K562 (cell line): ENCODE results near the gene PYHIN1. TPM values are rescaled to one million over a fixed set of nuclear protein-coding genes. Genes with fewer than 3 reads are reported as not detected.

Experiments
- BCL6 ChIP-seq: fragments of 250-450 bp; sonication (Bioruptor Pico); IDR thresholded peaks from 2 replicates; pipeline ENCODE4 v1.4.0; 2020
- BDP1 ChIP-seq: IDR thresholded peaks from 3 replicates; pipeline ENCODE4 v1.6.1; 2011; ENCODE audit not compliant: insufficient read length, insufficient read depth
- ETS1 ChIP-seq: conservative IDR thresholded peaks from 2 replicates; pipeline ENCODE4 v1.6.1; 2011; ENCODE audit warnings: low read depth, mild to moderate bottlenecking, low read length; ENCODE audit not compliant: control insufficient read depth
- HNRNPLL ChIP-seq: fragments of 200-400 bp; formaldehyde crosslinking; IDR thresholded peaks from 2 replicates; pipeline ENCODE4 v1.6.1; 2017; ENCODE audit warnings: low read length, low read depth, mild to moderate bottlenecking; ENCODE audit not compliant: poor library complexity, severe bottlenecking
- KLF10 ChIP-seq: fragments of 250-450 bp; sonication (Bioruptor Pico); IDR thresholded peaks from 2 replicates; pipeline ENCODE4 v1.6.1; 2021; ENCODE audit warnings: matching md5 sums
- MAZ ChIP-seq, 2 experiments: fragments of 450-650 bp in 1 of 2; sonication (generic) in 1 of 2; formaldehyde crosslinking; IDR thresholded peaks in 1 of 2; conservative IDR thresholded peaks in 1 of 2; 2 replicates each; pipeline versions ENCODE4 v1.4.0 to v1.5.0; 2020; ENCODE audit warnings: mild to moderate bottlenecking in 1 of 2, missing genetic modification reagents in 1 of 2
- POLR2H ChIP-seq: IDR thresholded peaks from 2 replicates; pipeline ENCODE4 v1.6.1; 2016; ENCODE audit warnings: missing genetic modification characterization, low read depth, mild to moderate bottlenecking, control low read depth, missing compliant biosample characterization, moderate library complexity
- RBBP5 ChIP-seq: fragments of 200-600 bp; sonication (generic); IDR thresholded peaks from 2 replicates; pipeline ENCODE4 v1.6.1; 2012; ENCODE audit warnings: borderline replicate concordance, mild to moderate bottlenecking, low read length, control low read depth, inconsistent platforms; ENCODE audit not compliant: insufficient read depth, poor library complexity, severe bottlenecking
- SAFB2 ChIP-seq: fragments of 200-400 bp; formaldehyde crosslinking; IDR thresholded peaks from 2 replicates; pipeline ENCODE4 v1.6.1; 2018; ENCODE audit warnings: borderline replicate concordance, low read length, low read depth, moderate library complexity; ENCODE audit not compliant: severe bottlenecking
- TGIF2 ChIP-seq: sonication (generic); formaldehyde crosslinking; IDR thresholded peaks from 2 replicates; pipeline ENCODE4 v1.8.1; 2022; ENCODE audit warnings: mild to moderate bottlenecking, missing genetic modification reagents, moderate library complexity
- YY1 ChIP-seq, 3 experiments: IDR thresholded peaks; 2 replicates each; pipeline ENCODE4 v1.6.1; 2011; ENCODE audit warnings: low read length in 2 of 3, mild to moderate bottlenecking in 2 of 3, moderate library complexity in 2 of 3, borderline replicate concordance in 1 of 3, control low read depth in 1 of 3, low read depth in 1 of 3; ENCODE audit not compliant: insufficient read depth in 3 of 3, insufficient replicate concordance in 2 of 3, control insufficient read depth in 1 of 3, insufficient read length in 1 of 3; ENCODE audit errors: extremely low read depth in 1 of 3
- ZNF407 ChIP-seq: fragments of 450-650 bp; IDR thresholded peaks from 2 replicates; pipeline ENCODE4 v1.6.1; 2016; ENCODE audit warnings: low read depth
- ZNF444 ChIP-seq: fragments of 250-450 bp; sonication (Bioruptor Pico); IDR thresholded peaks from 2 replicates; pipeline ENCODE4 v1.4.0; 2020; ENCODE audit warnings: mild to moderate bottlenecking, moderate library complexity
- ZNF57 ChIP-seq: fragments of 450-650 bp; formaldehyde crosslinking; IDR thresholded peaks from 2 replicates; pipeline ENCODE4 v1.4.0; 2020; ENCODE audit warnings: mild to moderate bottlenecking, moderate library complexity
- ZNF780A ChIP-seq: fragments of 250-450 bp; sonication (Bioruptor Pico); IDR thresholded peaks from 2 replicates; pipeline ENCODE4 v1.5.0; 2021; ENCODE audit warnings: mild to moderate bottlenecking
- polyA plus RNA-seq, 8 experiments: library from polyadenylated mRNA; depleted of rRNA in 4 of 8; stranded (reverse) in 5 of 8; unstranded in 3 of 8; fragments of >200 nt; fragmentation: Nextera tagmentation in 2 of 8; fragmentation: Illumina TruSeq in 1 of 8; extraction: Ambion mirVana in 2 of 8; extraction: Trizol in 1 of 8; gene quantifications; 2 replicates each; pipeline versions ENCODE4 v1.2.1 to v1.2.3, GENCODE V29; 2011 to 2014; ENCODE audit warnings: inconsistent platforms in 1 of 8, missing spikeins in 1 of 8
- total RNA-seq, 7 experiments: library from RNA; depleted of rRNA in 6 of 7; stranded (reverse); fragments of >200 nt in 6 of 7; fragmentation: Illumina TruSeq in 2 of 7; extraction: Trizol in 2 of 7; gene quantifications; 2 replicates each; pipeline versions ENCODE4 v1.2.1 to v1.2.3, GENCODE V29; 2011 to 2021; ENCODE audit warnings: low replicate concordance in 1 of 7
- TF ChIP-seq, protein P1 (sequence below): fragments of 250-450 bp; sonication (Bioruptor Pico); IDR thresholded peaks from 2 replicates; pipeline ENCODE4 v1.8.0; 2021; ENCODE audit warnings: moderate library complexity, mild to moderate bottlenecking, inconsistent platforms

The PYHIN1 gene
- total and polyA plus RNA-seq, 9 of the 15 experiments (the other 6 are each of a cell fraction or from before 2014, with no cell fraction given) = not detected

GRCh38 chr1:159015440-159015909 is 84.1 kb downstream of the PYHIN1 start (continued):
- no peak for TF ChIP-seq ZNF407
- TF ChIP-seq TGIF2 (CRISPR knock-in tag) = no peak
- no peak for TF ChIP-seq SAFB2
- no peak for TF ChIP-seq KLF10
- peak; percentile 68 for TF ChIP-seq POLR2H (tag)
- no peak for TF ChIP-seq ZNF780A (CRISPR knock-in tag)
- no peak for TF ChIP-seq ZNF57 (CRISPR knock-in tag)
- no peak for TF ChIP-seq ETS1
- no peak for TF ChIP-seq BDP1
- TF ChIP-seq RBBP5 = no peak
- TF ChIP-seq, protein P1, sequence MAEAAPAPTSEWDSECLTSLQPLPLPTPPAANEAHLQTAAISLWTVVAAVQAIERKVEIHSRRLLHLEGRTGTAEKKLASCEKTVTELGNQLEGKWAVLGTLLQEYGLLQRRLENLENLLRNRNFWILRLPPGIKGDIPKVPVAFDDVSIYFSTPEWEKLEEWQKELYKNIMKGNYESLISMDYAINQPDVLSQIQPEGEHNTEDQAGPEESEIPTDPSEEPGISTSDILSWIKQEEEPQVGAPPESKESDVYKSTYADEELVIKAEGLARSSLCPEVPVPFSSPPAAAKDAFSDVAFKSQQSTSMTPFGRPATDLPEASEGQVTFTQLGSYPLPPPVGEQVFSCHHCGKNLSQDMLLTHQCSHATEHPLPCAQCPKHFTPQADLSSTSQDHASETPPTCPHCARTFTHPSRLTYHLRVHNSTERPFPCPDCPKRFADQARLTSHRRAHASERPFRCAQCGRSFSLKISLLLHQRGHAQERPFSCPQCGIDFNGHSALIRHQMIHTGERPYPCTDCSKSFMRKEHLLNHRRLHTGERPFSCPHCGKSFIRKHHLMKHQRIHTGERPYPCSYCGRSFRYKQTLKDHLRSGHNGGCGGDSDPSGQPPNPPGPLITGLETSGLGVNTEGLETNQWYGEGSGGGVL = no peak
- no peak for TF ChIP-seq BCL6 (CRISPR knock-in tag)
- no peak for TF ChIP-seq YY1 (IDR thresholded peaks at IDR 0.05; ENCODE audit: borderline replicate concordance in 1 of 3, control insufficient read depth in 1 of 3, extremely low read depth in 1 of 3, insufficient read depth in 3 of 3, insufficient read length in 1 of 3, insufficient replicate concordance in 2 of 3, low read depth in 1 of 3, low read length in 2 of 3)
- no peak for TF ChIP-seq HNRNPLL
- TF ChIP-seq MAZ (CRISPR knock-in tag; conservative IDR thresholded peaks at IDR 0.05 in 1 of 2, IDR thresholded peaks at IDR 0.05 in 1 of 2) = peak; percentile 40 to 65; a peak in 2 of 4 replicates
- no peak for TF ChIP-seq ZNF444 (CRISPR knock-in tag)
